ENCODE results near the gene MYO1E.

The MYO1E gene

GRCh38 chr15:59094077-59094476 lies 278.6 kb downstream of the MYO1E start:
- Histone ChIP-seq H3K27ac (ENCODE audit: low read depth, low read length) (no peak overlapping the region), H3K27me3 (ENCODE audit: low read length) (no peaks in the 10 kb centered on the region), H3K9ac (ENCODE audit: low read length) (no peak overlapping the region), H3K4me3 (ENCODE audit: insufficient read depth, low read length, poor library complexity, severe bottlenecking) (no peak overlapping the region), H3K4me2 (ENCODE audit: low read depth, low read length, poor library complexity, severe bottlenecking) (no peak overlapping the region), H3K79me2 (ENCODE audit: insufficient read depth, low read length) (no peaks in the 10 kb centered on the region), H3K9me3 (ENCODE audit: insufficient read depth, low read length) (no peaks in the 10 kb centered on the region), H2AFZ (ENCODE audit: low read depth, low read length, severe bottlenecking) (no peak overlapping the region), H4K20me1 (ENCODE audit: low read depth, low read length) (no peaks in the 10 kb centered on the region), H3K9me2 (replicated peaks; ENCODE audit: insufficient read depth, low read length) (no peaks in the 10 kb centered on the region), H3K36me3 (ENCODE audit: low read length) (peaks cover 52% of the 10 kb centered on the region), H3F3A (ENCODE audit: insufficient read depth) (peaks cover 3% of the 10 kb centered on the region; the same call in 1 of the 2 replicates)
- no peak for TF ChIP-seq EZH2phosphoT487 (conservative IDR thresholded peaks at IDR 0.05; ENCODE audit: low read length)
- TF ChIP-seq CTCF (IDR thresholded peaks at IDR 0.05; ENCODE audit: insufficient read depth, low read length, poor library complexity, severe bottlenecking), result no peak

GRCh38 chr15:59087731-59088130 lies 284.9 kb downstream of the MYO1E start:
- Histone ChIP-seq H3K27ac (ENCODE audit: low read depth, low read length) (no peak overlapping the region), H3K4me3 (ENCODE audit: insufficient read depth, low read length, poor library complexity, severe bottlenecking) (no peak overlapping the region), H3K4me2 (ENCODE audit: low read depth, low read length, poor library complexity, severe bottlenecking) (no peak overlapping the region), H3F3A (ENCODE audit: insufficient read depth) (no peaks in the 10 kb centered on the region), H2AFZ (ENCODE audit: low read depth, low read length, severe bottlenecking) (no peak overlapping the region), H3K9ac (ENCODE audit: low read length) (no peak overlapping the region), H3K9me3 (ENCODE audit: insufficient read depth, low read length) (no peaks in the 10 kb centered on the region), H3K36me3 (ENCODE audit: low read length) (peaks cover 33% of the 10 kb centered on the region; the same call in 1 of the 2 replicates), H3K9me2 (replicated peaks; ENCODE audit: insufficient read depth, low read length) (no peaks in the 10 kb centered on the region), H3K79me2 (ENCODE audit: insufficient read depth, low read length) (no peaks in the 10 kb centered on the region), H3K27me3 (ENCODE audit: low read length) (no peaks in the 10 kb centered on the region), H4K20me1 (ENCODE audit: low read depth, low read length) (no peaks in the 10 kb centered on the region)
- no peak for TF ChIP-seq EZH2phosphoT487 (conservative IDR thresholded peaks at IDR 0.05; ENCODE audit: low read length)
- no peak for TF ChIP-seq CTCF (IDR thresholded peaks at IDR 0.05; ENCODE audit: insufficient read depth, low read length, poor library complexity, severe bottlenecking)
